GM23338 (cell line): ENCODE measurements around the gene TMEM209. TPM values are rescaled to one million over a fixed set of nuclear protein-coding genes. Genes with fewer than 3 reads are reported as not detected.
A peak's percentile ranks its signal among the peaks of the same experiment; 100 is the strongest.
"Not testable (repeated sequence)": the region's sequence is repeated elsewhere in the genome, so short reads cannot be mapped to it uniquely, and the experiment has no call there.

Experiments used
- ATAC-seq: fragments of 200-7000 bp; cut with Tn5 transposase; 3 replicates; pipeline ENCODE4 v1.9.1; 2020
- DNase-seq: peaks from one replicate; pipeline ENCODE4 v3.0.0-alpha.2; 2015; ENCODE audit warnings: low spot score
- H2AFZ ChIP-seq: fragments of 200-600 bp; sonication (generic); 2 replicates; pipeline ENCODE4 v1.8.0; 2016; ENCODE audit warnings: antibody characterized with exemption, mild to moderate bottlenecking, moderate library complexity
- H3F3A ChIP-seq: fragments of 200-600 bp; sonication (generic); replicated peaks from 2 replicates; pipeline ENCODE4 v1.8.0; 2017; ENCODE audit warnings: antibody characterized with exemption, mixed run types, low read depth
- H3K27ac ChIP-seq: fragments of 200-600 bp; sonication (generic); 2 replicates; pipeline ENCODE4 v1.6.1; 2016; ENCODE audit warnings: low read depth
- H3K27me3 ChIP-seq: fragments of 200-600 bp; sonication (generic); 2 replicates; pipeline ENCODE4 v1.8.0; 2016; ENCODE audit warnings: mild to moderate bottlenecking, mixed run types, moderate library complexity; ENCODE audit not compliant: insufficient read depth
- H3K36me3 ChIP-seq: fragments of 200-600 bp; sonication (generic); 2 replicates; pipeline ENCODE4 v1.8.0; 2016; ENCODE audit warnings: mild to moderate bottlenecking; ENCODE audit not compliant: insufficient read depth
- H3K4me1 ChIP-seq: fragments of 200-600 bp; sonication (generic); 2 replicates; pipeline ENCODE4 v1.8.0; 2016; ENCODE audit warnings: mild to moderate bottlenecking, moderate library complexity; ENCODE audit not compliant: insufficient read depth
- H3K4me2 ChIP-seq: fragments of 200-600 bp; sonication (generic); 2 replicates; pipeline ENCODE4 v1.7.1; 2017; ENCODE audit warnings: mixed run types
- H3K4me3 ChIP-seq: fragments of 200-600 bp; sonication (generic); 2 replicates; pipeline ENCODE4 v1.6.1; 2016; ENCODE audit warnings: mixed run types
- H3K79me2 ChIP-seq: fragments of 200-600 bp; sonication (generic); replicated peaks from 2 replicates; pipeline ENCODE4 v1.8.0; 2017; ENCODE audit warnings: mild to moderate bottlenecking; ENCODE audit not compliant: insufficient read depth
- H3K9me2 ChIP-seq: fragments of 200-600 bp; sonication (generic); 2 replicates; pipeline ENCODE4 v1.8.0; 2017; ENCODE audit not compliant: insufficient read depth
- H4K20me1 ChIP-seq: fragments of 200-600 bp; sonication (generic); replicated peaks from 2 replicates; pipeline ENCODE4 v1.8.0; 2017; ENCODE audit warnings: mild to moderate bottlenecking; ENCODE audit not compliant: insufficient read depth
- H3K27ac Mint-ChIP-seq: 2 replicates; pipeline ENCODE4 v1.8.0; 2020; ENCODE audit warnings: inconsistent platforms, mild to moderate bottlenecking, moderate library complexity, mixed read lengths
- H3K27me3 Mint-ChIP-seq: 3 replicates; pipeline ENCODE4 v1.8.0; 2022; ENCODE audit warnings: low read depth, mild to moderate bottlenecking, moderate library complexity, mixed read lengths, inconsistent platforms; ENCODE audit not compliant: insufficient read depth, poor library complexity
- H3K36me3 Mint-ChIP-seq: 3 replicates; pipeline ENCODE4 v1.8.0; 2021; ENCODE audit warnings: low read depth, mild to moderate bottlenecking, inconsistent platforms, moderate library complexity, mixed read lengths
- H3K4me1 Mint-ChIP-seq: 3 replicates; pipeline ENCODE4 v1.8.0; 2020; ENCODE audit warnings: mild to moderate bottlenecking, inconsistent platforms, mixed read lengths
- H3K4me3 Mint-ChIP-seq: 3 replicates; pipeline ENCODE4 v1.8.0; 2021; ENCODE audit warnings: moderate library complexity, mild to moderate bottlenecking, inconsistent platforms, mixed read lengths
- H3K9me3 Mint-ChIP-seq: 3 replicates; pipeline ENCODE4 v1.8.0; 2020; ENCODE audit warnings: moderate library complexity, mild to moderate bottlenecking, inconsistent platforms, mixed read lengths
- CTCF ChIP-seq, 2 experiments: fragments of 200-600 bp in 1 of 2; sonication (generic) in 1 of 2; conservative IDR thresholded peaks; 2 replicates each; pipeline versions ENCODE4 v1.5.1 to v1.6.1; 2016 to 2017; ENCODE audit warnings: antibody characterized with exemption in 2 of 2, low read depth in 2 of 2, mild to moderate bottlenecking in 2 of 2, moderate library complexity in 1 of 2
- ETS1 ChIP-seq: IDR thresholded peaks from 2 replicates; pipeline ENCODE4 v1.6.1; 2016; ENCODE audit warnings: antibody characterized with exemption
- EZH2 ChIP-seq: fragments of 200-600 bp; sonication (generic); IDR thresholded peaks from one replicate; pipeline ENCODE4 v1.8.0; 2017; ENCODE audit warnings: antibody characterized with exemption, mild to moderate bottlenecking, low read depth; ENCODE audit not compliant: unreplicated experiment
- EZH2phosphoT487 ChIP-seq: fragments of 200-600 bp; sonication (generic); IDR thresholded peaks from one replicate; pipeline ENCODE4 v1.8.1; 2018; ENCODE audit warnings: antibody characterized with exemption; ENCODE audit not compliant: unreplicated experiment
- POLR2AphosphoS5 ChIP-seq: IDR thresholded peaks from 2 replicates; pipeline ENCODE4 v1.6.1; 2016; ENCODE audit warnings: antibody characterized with exemption, low read depth
- REST ChIP-seq: IDR thresholded peaks from one replicate; pipeline ENCODE4 v1.6.1; 2018; ENCODE audit warnings: antibody characterized with exemption; ENCODE audit not compliant: unreplicated experiment
- STAT1 ChIP-seq: IDR thresholded peaks from one replicate; pipeline ENCODE4 v1.6.1; 2016; ENCODE audit warnings: antibody characterized with exemption; ENCODE audit not compliant: unreplicated experiment
- ZNF462 ChIP-seq: fragments of 250-450 bp; sonication (Bioruptor Pico); IDR thresholded peaks from 2 replicates; pipeline ENCODE4 v1.5.0; 2020; ENCODE audit warnings: mild to moderate bottlenecking, moderate library complexity
- polyA plus RNA-seq: library from polyadenylated mRNA; unstranded; fragments of >200 nt; fragmentation: Nextera tagmentation; extraction: Ambion mirVana; gene quantifications from 2 replicates; pipeline ENCODE4 v1.2.1, GENCODE V29; 2016
- total RNA-seq: library from RNA; depleted of rRNA; stranded (reverse); fragments of >200 nt; shearing (Covaris generic); gene quantifications from 2 replicates; pipeline ENCODE4 v1.2.3, GENCODE V29; 2014

The TMEM209 gene
- total and polyA plus RNA-seq, 2 experiments from 2014 or later = 18.6 to 26.2 TPM

- ATAC-seq, H3K4me3 Mint-ChIP-seq, H3K9me2 ChIP-seq, H3K9me3 Mint-ChIP-seq, H4K20me1 ChIP-seq, H3K4me2 ChIP-seq, H2AFZ ChIP-seq, H3K27ac ChIP-seq, H3F3A ChIP-seq, H3K4me3 ChIP-seq, DNase-seq, H3K79me2 ChIP-seq, H3K36me3 ChIP-seq, H3K36me3 Mint-ChIP-seq, H3K27me3 Mint-ChIP-seq, H3K27me3 ChIP-seq, H3K4me1 Mint-ChIP-seq, H3K27ac Mint-ChIP-seq: not testable (repeated sequence)
- H3K4me1 ChIP-seq = peaks cover 11% of the 10 kb centered on the region
Measured at GRCh38 chr7:130229981-130230380, 24.8 kb upstream of the TMEM209 start.

- peaks cover 4% of the 10 kb centered on the region for H3K9me3 Mint-ChIP-seq
- Histone ChIP-seq H3K4me1 (peaks cover 11% of the 10 kb centered on the region), H3K4me3 (no peak overlapping the region), H3K4me2 (0 out of 2 replicates have a peak overlapping the region, but pooled peaks have one; percentile 26), H2AFZ (peak overlapping the region; percentile 93), H4K20me1 (no peaks in the 10 kb centered on the region), H3F3A (no peaks in the 10 kb centered on the region), H3K36me3 (no peaks in the 10 kb centered on the region), H3K79me2 (no peaks in the 10 kb centered on the region), H3K9me2 (peaks cover 5% of the 10 kb centered on the region; the same call in 1 of the 2 replicates), H3K27me3 (no peaks in the 10 kb centered on the region), H3K27ac (no peak overlapping the region)
- DNase-seq (no peak), ATAC-seq (no peak)
- no peak overlapping the region for H3K4me3 Mint-ChIP-seq
- no peak overlapping the region for H3K27ac Mint-ChIP-seq
- peaks cover 5% of the 10 kb centered on the region for H3K27me3 Mint-ChIP-seq
- no peaks in the 10 kb centered on the region; the same call in 2 of the 3 replicates for H3K36me3 Mint-ChIP-seq
- H3K4me1 Mint-ChIP-seq = peaks cover 3% of the 10 kb centered on the region
- TF ChIP-seq REST (no peak), STAT1 (no peak), ZNF462 (no peak), CTCF (conservative IDR thresholded peaks at IDR 0.05; ENCODE audit: low read depth in 2 of 2) (no peak), EZH2phosphoT487 (no peak), ETS1 (no peak), POLR2AphosphoS5 (no peak), EZH2 (no peak)
Measured at GRCh38 chr7:130228840-130229502, 23.8 kb upstream of the TMEM209 start.
